Ramos (cell line): ENCODE measurements around the gene SPART.

Source experiments
- in situ Hi-C: fragments of 300-500 bp; cut with MboI; formaldehyde crosslinking; loops from one replicate; pipeline ENCODE4 v1.14.3; 2022; ENCODE audit warnings: low sequenced_read_pairs; ENCODE audit not compliant: unreplicated experiment

The SPART gene, protein sequence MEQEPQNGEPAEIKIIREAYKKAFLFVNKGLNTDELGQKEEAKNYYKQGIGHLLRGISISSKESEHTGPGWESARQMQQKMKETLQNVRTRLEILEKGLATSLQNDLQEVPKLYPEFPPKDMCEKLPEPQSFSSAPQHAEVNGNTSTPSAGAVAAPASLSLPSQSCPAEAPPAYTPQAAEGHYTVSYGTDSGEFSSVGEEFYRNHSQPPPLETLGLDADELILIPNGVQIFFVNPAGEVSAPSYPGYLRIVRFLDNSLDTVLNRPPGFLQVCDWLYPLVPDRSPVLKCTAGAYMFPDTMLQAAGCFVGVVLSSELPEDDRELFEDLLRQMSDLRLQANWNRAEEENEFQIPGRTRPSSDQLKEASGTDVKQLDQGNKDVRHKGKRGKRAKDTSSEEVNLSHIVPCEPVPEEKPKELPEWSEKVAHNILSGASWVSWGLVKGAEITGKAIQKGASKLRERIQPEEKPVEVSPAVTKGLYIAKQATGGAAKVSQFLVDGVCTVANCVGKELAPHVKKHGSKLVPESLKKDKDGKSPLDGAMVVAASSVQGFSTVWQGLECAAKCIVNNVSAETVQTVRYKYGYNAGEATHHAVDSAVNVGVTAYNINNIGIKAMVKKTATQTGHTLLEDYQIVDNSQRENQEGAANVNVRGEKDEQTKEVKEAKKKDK

DNA sequence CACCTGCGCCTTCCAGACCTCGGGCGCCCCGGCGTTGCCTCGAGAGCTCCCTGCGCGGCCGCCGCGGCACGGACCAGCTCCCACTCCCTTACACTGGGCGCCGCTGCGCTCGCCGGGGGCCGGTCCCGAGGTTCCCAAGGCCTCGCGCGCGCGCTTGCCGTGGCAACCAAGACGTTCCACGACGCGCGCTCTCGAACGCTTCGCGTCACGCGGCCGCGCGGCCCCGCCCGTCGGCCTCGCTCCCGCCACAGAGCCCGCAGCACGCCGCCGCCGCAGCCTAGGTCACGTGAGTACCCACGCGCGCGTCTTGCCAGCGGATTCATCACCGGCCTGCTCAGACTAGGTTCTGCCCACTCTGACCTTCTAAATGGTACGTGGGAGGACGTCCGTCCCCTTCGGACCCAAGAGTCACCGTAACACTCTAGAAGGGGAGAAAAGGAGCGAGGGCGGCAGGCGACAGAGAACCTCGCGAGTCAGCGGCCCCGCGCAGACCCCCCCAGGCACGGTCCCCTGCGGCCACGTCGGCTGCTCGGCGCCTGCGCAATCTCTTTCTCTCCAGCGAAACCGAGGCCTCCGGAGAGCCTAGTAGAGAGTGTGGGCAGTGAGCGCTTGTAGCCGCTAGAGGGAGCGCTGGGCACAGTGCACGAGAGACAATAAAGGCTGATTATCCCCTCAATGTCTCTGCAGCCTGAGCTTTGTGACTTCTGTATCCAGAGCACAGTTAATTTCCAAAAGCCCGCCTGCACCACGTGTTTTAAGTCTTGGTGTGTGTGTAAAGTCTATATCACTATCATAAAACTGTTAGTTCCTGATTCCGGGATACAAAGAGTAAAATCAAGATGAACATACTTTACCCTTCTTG is at the start of gene SPART:
TSS of gene SPART (minus strand) at position 173 of the 862 bp plus-strand sequence. CDS start 10,564 bp downstream, outside the sequence.
- in situ Hi-C loops = no loop called here

DNA sequence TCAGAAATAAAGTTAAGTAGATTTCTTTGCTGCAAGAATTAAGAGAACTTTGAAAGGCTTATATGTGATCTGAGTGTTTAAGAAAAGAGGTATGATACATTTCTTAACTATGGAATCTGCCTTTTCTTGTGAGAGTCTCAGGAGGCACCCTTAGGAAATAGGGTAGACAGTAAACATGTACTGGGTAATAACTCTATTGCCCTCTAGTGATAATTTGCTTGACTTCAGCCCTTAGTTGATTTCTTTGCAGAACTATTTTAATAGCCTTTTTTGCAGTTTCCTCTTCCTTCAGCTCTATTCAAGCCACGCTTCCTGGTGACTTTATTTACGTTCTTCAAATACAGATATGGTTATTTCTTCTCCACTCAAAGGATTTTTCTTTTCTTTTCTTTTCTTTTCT is 49.1 kb upstream of the SPART start:
- in situ Hi-C loops = no loop called here

DNA sequence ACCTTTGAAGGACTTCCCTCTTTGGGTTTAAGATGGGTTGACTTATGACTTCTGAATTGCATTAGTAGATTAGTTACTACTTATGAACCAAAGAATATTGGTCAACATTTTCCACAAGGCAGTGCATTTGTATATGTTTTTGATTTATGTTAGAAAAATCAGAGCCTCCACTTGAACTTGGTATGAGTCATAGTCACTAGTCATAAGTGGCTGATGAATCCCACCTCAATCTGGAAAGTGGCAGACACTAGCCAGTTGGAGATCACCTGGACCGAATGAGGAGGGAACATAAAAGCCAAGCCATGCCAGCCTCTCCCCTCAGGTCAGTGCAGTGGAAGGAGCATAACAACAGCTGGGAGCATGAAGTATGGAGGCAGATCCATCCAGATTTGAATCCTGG is 39.3 kb upstream of the SPART start:
- in situ Hi-C loops = no loop called here

DNA sequence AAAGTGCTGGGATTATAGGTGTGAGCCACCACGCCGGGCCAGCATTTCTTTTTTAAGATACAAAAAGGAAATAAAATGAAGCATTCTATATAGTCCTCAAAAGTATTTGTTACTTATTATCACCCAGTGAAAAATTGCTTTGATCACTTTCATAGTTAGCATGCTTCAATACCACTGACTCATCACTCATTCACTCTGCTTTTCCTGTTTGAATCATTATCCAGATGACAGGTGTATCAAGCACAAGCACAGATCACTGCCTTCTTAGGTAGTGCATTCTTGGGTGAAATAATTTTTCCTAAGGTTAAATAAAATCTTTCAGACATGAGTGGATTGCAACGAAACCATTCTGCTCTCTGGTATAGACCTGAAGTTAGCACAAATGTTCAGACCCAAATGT is 35.8 kb upstream of the SPART start:
- in situ Hi-C loops = no loop called here

DNA sequence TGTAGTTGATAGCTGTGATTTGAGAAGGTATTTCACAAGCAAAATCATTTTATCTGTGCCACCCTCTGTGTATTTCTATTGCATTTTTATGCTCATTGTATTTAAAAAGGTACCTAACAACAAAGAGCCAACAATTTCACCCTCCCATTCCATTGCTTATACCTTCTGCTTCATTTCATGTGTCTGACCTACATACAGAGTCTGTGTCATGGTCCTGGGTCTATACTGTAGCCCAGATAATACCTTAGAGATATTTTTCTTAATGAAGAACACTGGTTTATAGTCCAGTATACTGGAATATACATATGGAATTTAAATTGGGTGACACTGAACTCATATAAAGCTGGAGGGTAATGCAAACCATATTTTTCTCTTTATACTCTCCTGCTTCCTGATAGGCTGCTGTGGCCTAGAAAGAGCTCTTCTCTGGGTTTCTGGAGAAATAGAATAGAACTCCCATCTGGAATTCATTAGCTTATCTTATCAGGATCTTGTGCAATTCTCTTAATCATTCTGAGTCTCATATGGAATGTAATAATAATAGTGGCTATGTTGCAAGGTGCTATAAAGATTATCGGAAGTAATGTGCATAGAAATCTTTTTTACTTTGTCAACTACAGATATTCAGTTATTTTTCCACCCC is 31.8 kb upstream of the SPART start:
- in situ Hi-C loops = no loop called here

DNA sequence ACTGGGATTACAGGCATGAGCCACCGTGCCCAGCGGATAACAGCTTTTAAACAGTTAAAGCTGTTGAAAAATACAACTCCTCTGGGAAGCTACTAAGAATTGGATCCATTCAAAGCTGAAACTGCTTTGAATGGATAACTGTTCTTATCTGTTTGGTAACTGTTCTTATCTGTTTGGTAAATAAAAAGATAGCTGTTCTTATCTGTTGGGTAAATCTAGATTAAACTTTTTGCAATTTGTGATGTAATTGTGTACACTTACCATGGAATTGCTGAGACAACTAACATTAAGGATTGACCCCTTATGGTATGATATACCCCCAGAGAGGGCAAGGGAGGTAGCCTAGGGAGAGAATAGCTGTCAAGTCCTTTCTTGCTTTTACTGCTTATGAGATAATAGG is 27.9 kb upstream of the SPART start:
- in situ Hi-C loops = no loop called here

DNA sequence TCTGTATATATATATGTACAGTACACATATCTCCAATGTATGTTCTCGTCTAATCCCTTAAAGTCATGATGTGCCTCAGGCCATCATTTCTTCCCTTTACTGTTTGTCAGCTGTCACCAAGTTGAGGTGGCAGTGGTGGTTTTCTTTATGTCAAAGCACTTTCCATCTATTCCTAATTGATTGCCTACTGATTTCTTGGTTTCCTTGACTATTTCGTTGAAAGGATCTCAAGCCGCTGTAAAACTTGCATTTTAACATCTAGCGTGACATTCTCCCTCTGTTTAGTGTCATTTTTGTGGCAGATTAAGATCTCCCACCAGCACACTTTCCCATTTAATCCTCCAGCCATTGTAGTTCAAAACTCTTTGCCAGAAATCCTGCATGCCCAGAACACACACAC is 25.0 kb upstream of the SPART start:
- in situ Hi-C loops = no loop called here

DNA sequence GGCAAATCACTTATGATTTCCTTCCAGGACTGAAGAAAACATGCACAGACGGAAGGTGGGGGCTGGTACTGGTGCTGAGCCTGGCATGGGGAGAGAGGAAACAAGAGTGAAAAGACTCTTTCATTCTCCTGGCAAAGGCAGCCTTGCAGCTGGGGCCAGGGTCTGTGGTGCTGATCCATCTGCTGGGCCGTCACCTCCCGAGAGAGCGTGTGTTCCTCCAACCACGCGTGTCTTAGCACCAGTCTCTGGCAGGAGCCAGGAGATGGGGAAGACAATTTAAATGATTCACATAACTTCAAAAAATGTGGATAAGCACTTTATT is 23.9 kb upstream of the SPART start:
- in situ Hi-C loops = no loop called here

DNA sequence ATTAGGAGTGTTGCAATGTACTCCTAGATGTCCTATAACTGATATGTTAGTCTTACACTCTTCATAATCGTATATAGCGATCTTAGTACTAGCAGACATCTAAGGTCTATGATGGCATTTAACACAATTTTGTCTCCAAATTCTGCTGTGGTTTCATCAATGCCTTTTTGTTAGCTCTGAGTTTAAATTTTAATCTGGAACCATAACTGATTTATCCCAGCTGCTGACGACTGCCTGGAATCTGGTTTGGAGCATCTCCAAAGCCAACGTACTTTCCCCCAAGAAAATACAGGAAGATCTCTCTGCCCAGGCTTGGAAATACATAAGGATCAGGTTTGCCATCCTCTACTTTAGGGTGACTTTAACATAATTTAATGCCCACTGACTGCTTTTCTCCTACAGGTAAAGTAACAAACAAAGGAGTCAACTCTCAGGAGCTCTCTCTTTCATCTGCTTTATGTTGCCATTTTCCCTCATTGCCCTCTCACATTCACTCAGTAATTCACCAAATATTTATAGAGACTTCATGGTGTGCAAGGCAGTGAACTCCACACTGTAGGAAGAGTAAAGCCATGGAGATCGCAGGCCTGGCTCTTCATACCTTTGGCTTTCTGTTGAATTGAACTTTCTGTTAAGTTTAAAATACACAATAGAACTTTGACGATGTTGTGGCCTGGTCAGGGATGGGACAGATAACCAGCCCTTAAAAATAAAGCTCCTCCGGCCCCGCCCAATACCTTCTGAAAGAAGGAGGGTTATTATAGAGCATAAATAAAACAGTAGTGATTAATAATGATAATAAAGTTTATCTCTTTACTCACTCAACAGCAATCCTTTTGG is 23.3 kb upstream of the SPART start:
- in situ Hi-C loops = no loop called here

DNA sequence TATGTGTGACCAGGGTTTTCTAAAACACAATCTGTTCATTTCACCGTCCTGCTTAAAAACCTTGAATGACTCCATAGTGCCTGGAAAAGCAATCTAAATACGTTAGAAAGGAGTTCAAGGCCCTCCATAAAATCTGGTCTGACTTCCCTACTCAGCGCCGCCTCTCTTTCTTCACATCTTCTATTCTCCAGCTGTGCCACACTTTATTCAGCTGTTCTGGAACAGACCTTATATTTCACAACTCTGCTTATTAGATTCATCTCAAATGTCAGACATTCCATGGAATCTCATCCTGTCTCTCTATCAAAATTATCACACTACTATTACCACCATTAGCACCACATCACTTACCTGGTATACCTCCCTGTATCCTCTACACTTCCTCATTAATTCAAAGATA is 19.8 kb upstream of the SPART start:
- in situ Hi-C loops = no loop called here

DNA sequence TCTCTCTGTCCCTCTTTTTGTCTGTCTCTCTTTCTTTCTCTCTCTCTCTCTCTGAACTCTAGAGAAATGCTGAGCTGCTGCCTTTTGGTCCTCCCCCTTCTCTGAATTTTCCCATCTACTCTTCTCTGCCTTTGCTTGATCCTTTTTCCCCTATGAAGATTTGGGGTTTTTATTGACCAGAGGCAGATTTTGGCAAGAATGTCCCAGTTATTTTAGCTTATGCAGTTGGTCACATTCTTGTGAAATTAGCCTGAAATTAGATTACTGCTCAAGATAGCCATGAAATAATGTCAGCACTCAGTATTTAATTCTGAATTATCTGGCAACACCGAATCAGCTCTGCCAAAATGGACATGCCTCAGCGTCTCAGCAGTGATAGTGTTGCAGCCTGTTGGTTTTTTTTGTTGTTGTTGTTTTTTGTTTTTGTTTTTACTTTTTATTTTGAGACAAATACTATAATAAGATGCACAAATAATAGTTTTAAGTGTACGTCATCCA is 17.2 kb upstream of the SPART start:
- in situ Hi-C loops = no loop called here

DNA sequence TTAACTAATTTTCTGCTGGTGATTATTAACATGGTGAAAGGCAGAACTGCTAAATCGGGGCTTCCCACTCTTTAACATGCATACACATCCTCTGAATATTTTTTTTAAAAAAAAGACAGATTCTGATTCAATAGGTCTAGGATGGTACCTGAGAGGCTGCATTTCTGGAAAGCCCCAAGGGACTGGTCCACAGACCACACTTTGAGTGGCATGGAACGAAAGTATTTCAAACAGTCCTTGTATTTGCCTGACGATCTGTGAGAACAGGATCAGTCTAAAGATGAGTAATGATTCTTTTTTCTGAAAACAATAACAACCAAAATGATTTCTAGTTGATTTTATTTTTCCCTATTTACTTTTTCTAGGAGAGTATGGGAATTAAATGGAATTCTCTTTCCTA is 16.7 kb upstream of the SPART start:
- in situ Hi-C loops = no loop called here

DNA sequence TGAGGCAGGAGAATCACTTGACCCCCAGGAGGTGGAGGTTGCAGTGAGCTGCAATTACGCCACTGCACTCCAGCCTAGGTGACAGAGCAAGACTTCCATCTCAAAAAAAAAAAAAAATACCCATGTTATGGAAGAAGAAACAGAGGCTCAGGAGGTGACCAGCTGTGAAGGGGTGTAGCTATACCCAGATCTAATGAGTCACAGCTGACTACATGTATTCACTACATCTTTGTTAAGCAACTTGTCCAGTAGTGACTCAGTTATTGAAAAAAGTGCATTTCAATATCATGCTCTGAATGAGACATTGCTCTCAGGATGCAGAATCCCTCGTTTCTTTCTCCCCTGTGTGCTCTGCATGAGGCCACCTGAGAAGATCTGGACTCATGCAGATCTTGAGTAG is 16.1 kb upstream of the SPART start:
- in situ Hi-C loops = no loop called here

DNA sequence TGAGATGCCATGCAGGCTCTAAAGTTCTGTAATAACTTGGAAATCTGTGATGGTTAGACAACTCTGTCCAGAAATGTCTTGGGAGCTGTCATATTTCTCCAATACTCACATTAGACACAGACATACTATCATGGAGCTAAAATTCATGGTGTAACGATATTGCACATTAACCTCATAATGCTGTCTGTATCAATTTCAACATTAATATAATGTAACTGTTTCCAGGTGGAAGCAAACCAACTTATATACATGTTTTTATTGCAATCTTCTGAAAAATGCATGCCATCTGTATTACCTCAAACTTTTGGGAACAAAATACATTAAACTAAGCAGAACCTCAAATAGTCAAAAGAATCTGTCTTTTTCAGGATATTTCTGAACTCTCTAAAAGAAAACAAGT is 14.7 kb upstream of the SPART start:
- in situ Hi-C loops = no loop called here

DNA sequence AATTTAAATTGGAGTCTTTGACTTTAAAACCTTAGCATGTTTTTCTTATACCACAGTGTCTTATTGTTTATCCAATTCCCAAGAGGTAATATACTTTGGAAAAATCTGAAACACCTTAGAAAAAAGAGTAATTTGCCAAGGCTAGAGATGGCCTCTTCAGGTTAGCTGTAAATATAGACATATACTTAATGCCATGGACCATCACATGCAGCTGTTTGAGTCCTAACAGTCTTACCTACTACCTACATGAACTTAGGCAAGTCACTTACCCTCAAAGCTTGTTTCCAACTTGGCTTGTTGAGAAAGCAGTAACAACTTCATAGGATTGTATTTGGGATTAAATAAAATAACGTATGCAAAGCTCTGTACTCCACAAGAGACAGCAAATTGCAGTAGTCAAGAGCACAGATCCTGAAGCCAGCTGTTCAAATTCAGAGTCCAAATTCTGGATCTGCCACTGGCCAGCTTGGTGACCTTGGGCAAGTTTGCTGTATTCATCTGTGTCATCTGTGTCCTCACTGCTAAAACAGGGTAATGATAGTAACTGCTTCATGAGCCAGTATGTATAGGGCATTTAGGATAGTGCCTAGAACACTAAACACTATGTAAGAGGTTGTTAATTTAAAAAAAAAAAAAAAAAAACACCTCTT is 13.2 kb upstream of the SPART start:
- in situ Hi-C loops = no loop called here

DNA sequence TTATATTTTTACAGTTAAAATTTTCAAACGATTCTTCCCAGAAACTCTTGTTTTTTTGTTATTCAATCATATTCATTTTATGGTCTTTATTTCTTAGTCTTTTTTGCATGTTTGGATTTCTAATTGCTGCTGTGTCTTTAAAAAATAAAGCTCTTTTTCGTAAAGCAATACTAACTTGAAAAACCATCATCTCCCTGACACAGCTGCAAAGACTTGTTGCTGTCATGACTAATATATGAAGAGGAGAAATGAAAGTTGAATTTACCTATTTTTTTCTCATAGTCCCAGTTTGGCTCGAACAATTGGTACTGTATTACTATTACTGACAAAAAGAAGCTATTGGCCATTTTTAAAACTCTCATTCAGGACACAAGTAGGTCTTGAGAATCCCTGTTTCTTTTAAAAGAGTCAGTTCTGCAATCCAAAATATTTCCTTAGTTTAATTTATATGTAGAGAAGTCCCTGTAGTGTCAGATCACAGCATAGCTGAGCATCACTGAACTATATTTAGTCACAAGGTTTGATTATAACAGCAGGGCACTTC is 12.1 kb upstream of the SPART start:
- in situ Hi-C loops = no loop called here

DNA sequence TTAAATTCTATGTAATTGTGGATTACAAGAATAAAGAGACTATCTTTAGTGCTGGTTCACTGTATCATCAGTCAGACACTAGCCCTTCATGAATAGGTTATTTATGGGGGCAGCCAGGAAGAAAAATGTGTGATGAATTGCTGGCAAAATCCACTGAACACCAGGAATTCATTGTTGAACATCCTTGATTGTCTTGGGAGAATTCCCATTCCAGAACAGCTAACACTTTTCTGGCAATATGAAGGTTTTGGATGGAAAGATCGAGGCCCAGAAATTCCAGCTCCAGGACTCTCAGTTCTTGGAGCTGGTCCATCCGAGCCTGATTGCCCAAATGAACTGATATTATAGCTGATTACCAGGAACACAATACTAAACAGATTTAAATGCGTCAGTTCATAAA is 11.5 kb upstream of the SPART start:
- in situ Hi-C loops = no loop called here

DNA sequence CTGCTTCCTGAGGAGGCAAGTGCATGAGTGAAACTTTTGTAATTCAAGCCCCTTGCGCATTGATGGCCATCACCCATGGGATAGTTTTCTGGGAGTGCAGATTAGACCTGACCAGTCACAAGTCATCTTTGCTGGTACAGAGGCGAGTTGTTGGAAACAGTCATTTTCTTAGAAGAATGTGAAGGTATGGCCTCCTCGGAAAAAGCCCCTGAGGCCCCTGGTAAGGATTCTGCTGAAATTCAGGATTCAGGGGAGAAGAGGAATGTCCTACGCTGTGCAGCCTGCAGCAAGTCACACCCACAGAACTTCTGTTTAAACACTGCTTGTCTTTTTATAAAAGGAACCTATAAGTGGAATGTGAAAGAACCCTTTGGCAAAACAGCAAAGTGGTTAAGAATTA is 11.0 kb upstream of the SPART start:
- in situ Hi-C loops = no loop called here

DNA sequence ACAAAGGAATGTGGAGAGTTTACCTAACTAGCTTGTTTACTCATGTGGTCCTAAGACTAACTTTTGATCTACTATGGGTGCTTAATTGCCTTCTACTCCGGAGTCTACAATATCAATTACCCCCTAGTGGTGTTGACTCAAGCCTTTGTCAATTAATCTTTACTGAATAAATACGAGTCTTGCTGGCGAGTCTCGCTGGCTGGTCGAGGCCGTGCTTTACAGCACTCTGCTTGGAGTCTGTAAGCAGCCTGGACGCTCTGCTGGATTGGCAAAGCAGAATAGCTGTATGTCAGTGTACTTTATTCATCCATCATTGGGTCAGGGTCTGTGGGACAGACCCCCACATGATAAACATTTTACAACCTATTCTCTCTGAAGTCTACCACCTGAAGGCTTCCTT is 9.9 kb upstream of the SPART start:
- in situ Hi-C loops = no loop called here
